ENCODE data around the gene TSNAX. TPM values are rescaled to one million over a fixed set of nuclear protein-coding genes. Genes with fewer than 3 reads are reported as not detected.

TSNAX gene
- total RNA-seq, 1 experiment from 2014 or later = 60.0 TPM

GRCh38 chr1:231519166-231519565, 9.3 kb upstream of the TSNAX start:
- no peak for TF ChIP-seq CTCF (conservative IDR thresholded peaks at IDR 0.05; ENCODE audit: low read depth, low read length)
- no peak for TF ChIP-seq EZH2 (IDR thresholded peaks at IDR 0.05; ENCODE audit: borderline replicate concordance, low read depth, low read length, poor library complexity, severe bottlenecking)
- intact Hi-C loops (cut with micrococcal nuclease; ENCODE audit: unreplicated experiment) = loop anchor here (5.0 kb wide), 1 partner anchor 48 kb away; no protein-coding TSS in a partner anchor
- Histone ChIP-seq H3K27ac (ENCODE audit: low read depth, low read length, poor library complexity, severe bottlenecking) (no peak overlapping the region), H3K4me1 (ENCODE audit: insufficient read depth, low read length, poor library complexity, severe bottlenecking) (no peaks in the 10 kb centered on the region), H3K27me3 (replicated peaks; ENCODE audit: insufficient read depth, low read depth, low read length, poor library complexity) (no peaks in the 10 kb centered on the region), H3K4me3 (ENCODE audit: low read depth, low read length, poor library complexity, severe bottlenecking) (no peak overlapping the region), H3K9me3 (ENCODE audit: low read depth, low read length, poor library complexity, severe bottlenecking) (no peaks in the 10 kb centered on the region), H3K36me3 (ENCODE audit: insufficient read depth, low read length, poor library complexity, severe bottlenecking) (no peaks in the 10 kb centered on the region)
- no TSS peak for BruUV-seq (replicated peaks)
- DNase-seq (ENCODE audit: low spot score) = no peak
- POLR2A ChIA-PET (ENCODE audit: low non-redundant PET) = no interaction called here
- CTCF ChIA-PET = no interaction called here

GRCh38 chr1:231522038-231522437, 6.4 kb upstream of the TSNAX start:
- H3K9me3 ChIP-seq (ENCODE audit: low read depth, low read length, poor library complexity, severe bottlenecking) = no peaks in the 10 kb centered on the region
- H3K4me1 ChIP-seq (ENCODE audit: insufficient read depth, low read length, poor library complexity, severe bottlenecking) = no peaks in the 10 kb centered on the region
- H3K27me3 ChIP-seq (replicated peaks; ENCODE audit: insufficient read depth, low read depth, low read length, poor library complexity) = no peaks in the 10 kb centered on the region
- POLR2A ChIA-PET (ENCODE audit: low non-redundant PET) = no interaction called here
- CTCF ChIA-PET = no interaction called here
- no TSS peak for BruUV-seq (replicated peaks)
- H3K27ac ChIP-seq (ENCODE audit: low read depth, low read length, poor library complexity, severe bottlenecking) = no peak overlapping the region
- no peak overlapping the region for H3K4me3 ChIP-seq (ENCODE audit: low read depth, low read length, poor library complexity, severe bottlenecking)
- intact Hi-C loops (cut with micrococcal nuclease; ENCODE audit: unreplicated experiment) = no loop called here
- DNase-seq (ENCODE audit: low spot score) = no peak
- no peaks in the 10 kb centered on the region for H3K36me3 ChIP-seq (ENCODE audit: insufficient read depth, low read length, poor library complexity, severe bottlenecking)
- TF ChIP-seq EZH2 (IDR thresholded peaks at IDR 0.05; ENCODE audit: borderline replicate concordance, low read depth, low read length, poor library complexity, severe bottlenecking) (no peak), CTCF (conservative IDR thresholded peaks at IDR 0.05; ENCODE audit: low read depth, low read length) (no peak)

GRCh38 chr1:231522931-231523642, 5.4 kb upstream of the TSNAX start:
- CTCF ChIA-PET = no interaction called here

More at GRCh38 chr1:231522931-231523642, 5.4 kb upstream of the TSNAX start:
- no peak for TF ChIP-seq CTCF (conservative IDR thresholded peaks at IDR 0.05; ENCODE audit: low read depth, low read length)
- no peak for TF ChIP-seq EZH2 (IDR thresholded peaks at IDR 0.05; ENCODE audit: borderline replicate concordance, low read depth, low read length, poor library complexity, severe bottlenecking)
- H3K4me1 ChIP-seq (ENCODE audit: insufficient read depth, low read length, poor library complexity, severe bottlenecking) = no peaks in the 10 kb centered on the region
- POLR2A ChIA-PET (ENCODE audit: low non-redundant PET) = no interaction called here
- BruUV-seq (replicated peaks) = no TSS peak
- H3K36me3 ChIP-seq (ENCODE audit: insufficient read depth, low read length, poor library complexity, severe bottlenecking) = no peaks in the 10 kb centered on the region
- no peaks in the 10 kb centered on the region for H3K27me3 ChIP-seq (replicated peaks; ENCODE audit: insufficient read depth, low read depth, low read length, poor library complexity)
- no peak overlapping the region for H3K4me3 ChIP-seq (ENCODE audit: low read depth, low read length, poor library complexity, severe bottlenecking)
- no peaks in the 10 kb centered on the region for H3K9me3 ChIP-seq (ENCODE audit: low read depth, low read length, poor library complexity, severe bottlenecking)
- intact Hi-C loops (cut with micrococcal nuclease; ENCODE audit: unreplicated experiment) = no loop called here
- DNase-seq (ENCODE audit: low spot score) = no peak
- no peak overlapping the region for H3K27ac ChIP-seq (ENCODE audit: low read depth, low read length, poor library complexity, severe bottlenecking)
